NCI-H748 (cell line): ENCODE results near the gene KIF26B.

ENCODE experiments used
- DNase-seq: peaks from one replicate; lab custom pipeline; 2025; ENCODE audit not compliant: unreplicated experiment; lab: John Stamatoyannopoulos, UW

KIF26B gene

DNA sequence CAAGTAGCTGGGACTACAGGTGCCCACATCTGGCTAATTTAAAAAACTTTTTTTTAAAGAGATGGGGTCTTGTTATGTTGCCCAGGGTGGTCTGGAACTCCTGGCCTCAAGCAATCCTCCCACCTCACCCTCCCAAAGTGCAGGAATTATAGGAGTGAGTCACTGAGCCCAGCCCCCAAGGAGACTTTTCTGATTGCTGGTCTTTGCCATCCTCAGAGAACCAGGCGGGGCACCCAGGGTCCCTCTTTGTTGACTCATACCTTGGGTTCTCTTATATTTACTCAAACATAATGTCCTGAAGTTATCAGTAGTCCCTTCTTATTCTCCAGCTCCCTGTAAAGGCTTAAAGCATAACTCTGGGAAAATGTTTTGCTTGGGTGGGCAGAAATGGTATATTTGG, 51.1 kb downstream of the KIF26B start:
- no peak for DNase-seq

DNA sequence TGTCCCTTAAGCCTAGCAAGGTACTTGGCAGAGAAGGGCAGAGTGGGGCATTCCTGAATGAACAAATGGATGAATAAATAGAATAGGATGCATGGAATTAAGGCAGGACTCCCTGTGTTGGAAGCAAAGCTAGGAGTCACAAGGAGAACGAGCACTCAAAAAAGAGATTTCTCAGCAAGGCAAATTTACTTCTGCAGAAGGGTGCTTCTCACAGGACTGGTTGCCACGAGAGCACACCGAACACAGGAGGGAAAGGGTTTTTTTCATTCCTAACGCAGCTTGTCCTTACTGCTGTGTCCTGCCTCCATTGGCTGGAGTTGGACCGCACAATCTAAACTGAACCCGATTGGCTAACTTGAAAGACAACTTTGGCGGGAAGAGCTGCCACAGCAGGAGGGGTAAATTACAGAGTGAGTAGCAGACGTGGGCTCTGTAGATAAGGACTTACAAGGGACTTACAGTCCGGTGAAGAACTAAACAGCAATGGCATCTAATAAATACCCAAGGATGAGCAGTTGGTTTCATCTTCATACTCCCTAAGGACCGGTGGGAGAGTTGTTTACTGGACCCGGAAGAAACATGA, 52.4 kb downstream of the KIF26B start:
- no peak for DNase-seq

DNA sequence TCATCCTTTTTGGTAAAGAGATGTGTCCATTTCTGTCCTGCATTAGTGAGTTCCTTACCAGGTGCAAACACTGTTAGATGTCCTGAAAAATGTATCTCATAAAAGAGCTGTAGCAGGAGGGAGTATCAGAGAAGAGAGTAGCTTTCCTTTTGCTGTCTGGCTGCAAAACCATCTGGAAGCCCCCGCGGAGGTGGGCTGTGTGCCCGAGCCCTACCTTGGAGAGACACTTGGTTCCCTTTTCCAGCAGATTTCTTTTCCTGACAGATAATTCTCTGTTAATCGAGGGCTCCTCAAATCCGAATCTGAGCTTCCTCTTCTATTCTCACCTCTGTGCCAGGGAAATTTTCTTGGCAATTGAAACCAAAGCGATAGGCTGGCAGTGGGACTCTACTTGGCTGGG, 53.0 kb downstream of the KIF26B start:
- DNase-seq: no peak

DNA sequence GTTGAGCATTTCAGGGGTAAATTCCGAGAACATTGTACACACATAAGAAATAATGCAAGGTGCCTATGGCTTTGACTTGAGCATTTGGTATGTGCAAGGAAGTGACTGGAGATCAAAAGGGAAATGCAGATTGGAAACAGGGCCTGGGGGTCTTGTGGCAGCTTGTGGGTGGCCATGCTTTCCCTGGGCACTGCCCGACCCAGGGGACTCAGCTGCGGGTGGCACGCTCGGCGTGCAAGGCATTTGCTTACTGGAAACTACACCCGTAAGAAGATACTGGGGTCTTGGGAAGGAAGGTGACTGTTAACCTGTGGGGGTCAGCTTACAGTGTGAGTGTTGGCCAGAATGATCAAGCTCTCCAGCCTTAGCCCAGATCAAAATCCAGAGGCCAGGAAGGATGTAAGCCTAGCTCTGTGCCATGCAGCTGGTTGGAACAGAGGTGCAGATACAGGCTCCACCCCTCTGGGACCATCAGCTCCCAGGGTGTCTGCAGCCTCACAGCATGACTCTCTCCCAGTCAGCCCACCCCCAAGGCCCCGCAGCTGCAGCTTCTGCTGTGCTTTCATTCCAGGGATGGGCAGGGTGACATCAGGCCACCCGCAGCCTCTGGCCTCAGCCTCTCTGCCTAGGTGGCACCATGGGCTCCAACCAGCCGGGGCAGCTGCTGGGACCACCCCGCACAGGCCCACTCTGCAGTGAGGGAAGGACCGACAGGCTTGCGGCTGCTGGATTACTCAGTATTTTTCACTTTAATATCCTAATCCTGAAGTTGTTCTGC, 55.1 kb downstream of the KIF26B start:
- no peak for DNase-seq

DNA sequence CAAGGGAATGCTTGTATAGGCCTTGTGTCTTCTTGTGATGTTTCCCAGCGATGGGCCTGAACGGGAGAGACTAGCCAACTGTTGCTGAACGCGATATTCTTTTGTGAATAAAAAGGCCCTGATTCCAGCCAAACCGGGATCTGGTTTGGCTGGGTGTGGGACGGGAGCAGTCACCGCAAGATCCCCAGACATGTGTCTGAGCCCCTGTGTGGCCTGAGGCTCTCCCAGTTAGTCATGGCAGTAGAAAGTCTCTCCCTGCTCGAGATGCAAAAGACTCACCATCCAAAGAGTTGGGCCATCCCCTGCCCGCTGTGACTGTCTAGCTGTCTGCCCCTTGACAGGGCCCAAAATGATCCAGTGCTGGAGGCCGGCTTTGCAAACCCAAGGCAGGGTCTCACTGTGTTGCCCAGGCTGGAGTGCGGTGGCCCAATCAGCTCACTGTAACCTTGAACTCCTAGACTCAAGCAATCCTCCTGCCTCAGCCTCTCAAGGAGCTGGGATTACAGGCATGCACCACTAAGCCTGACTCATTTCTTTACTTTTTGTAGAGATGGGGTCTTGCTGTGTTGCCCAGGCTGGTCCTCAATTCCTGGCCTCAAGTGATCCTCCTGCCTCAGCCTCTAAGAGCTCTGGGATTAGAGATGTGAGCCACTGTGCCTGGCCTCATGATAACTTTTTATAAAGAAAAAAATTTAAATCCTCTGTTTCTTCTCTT, 56.4 kb downstream of the KIF26B start:
- DNase-seq: no peak

- no peak for DNase-seq
Measured at GRCh38 chr1:245211761-245212160, 57.0 kb downstream of the KIF26B start.

- no peak for DNase-seq
Measured at GRCh38 chr1:245212221-245212710, 57.5 kb downstream of the KIF26B start.

GRCh38 chr1:245213066-245213831, 58.5 kb downstream of the KIF26B start:
- peak; percentile 59 for DNase-seq

- DNase-seq: no peak
Measured at GRCh38 chr1:245215071-245215470, 60.3 kb downstream of the KIF26B start.

- no peak for DNase-seq
Measured at GRCh38 chr1:245216366-245217115, 61.8 kb downstream of the KIF26B start.

DNA sequence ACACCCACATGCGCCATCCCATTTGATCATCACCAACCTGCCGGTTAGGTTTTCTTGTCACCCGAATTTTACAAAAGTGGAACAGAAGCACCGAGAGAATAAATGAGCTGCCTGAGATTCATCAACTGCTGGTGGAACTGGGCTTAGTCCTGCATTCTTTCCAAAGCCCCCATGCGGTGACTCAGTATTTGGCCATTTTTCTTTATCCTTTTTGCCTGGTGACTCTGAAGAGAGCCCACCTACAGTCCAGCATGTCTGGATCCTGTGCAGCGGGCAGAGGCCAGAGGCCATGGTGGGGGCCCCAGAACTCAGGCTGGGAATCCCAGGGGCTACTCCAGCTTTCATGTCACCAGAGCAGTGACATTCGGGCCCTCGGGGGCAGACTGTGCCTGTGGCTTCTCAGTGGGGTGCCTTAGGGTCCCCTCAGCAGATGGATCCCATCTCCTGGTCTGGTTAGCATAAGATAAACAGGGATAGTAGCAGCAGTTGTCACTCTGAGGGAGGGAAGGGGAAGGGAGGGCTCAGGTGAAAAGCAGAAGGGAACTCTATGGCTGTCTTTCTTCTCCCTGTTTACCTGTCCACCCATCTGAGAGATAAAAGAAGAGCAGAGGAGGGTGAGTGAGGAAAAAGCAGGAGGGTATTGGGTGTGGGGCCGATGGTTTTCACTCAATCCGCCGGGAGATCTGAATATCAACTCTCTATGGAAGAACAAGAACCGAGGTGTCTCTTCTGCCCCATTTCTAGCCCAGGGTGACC, 63.2 kb downstream of the KIF26B start:
- no peak for DNase-seq

GRCh38 chr1:245220381-245220985, 65.7 kb downstream of the KIF26B start:
- DNase-seq: no peak

DNA sequence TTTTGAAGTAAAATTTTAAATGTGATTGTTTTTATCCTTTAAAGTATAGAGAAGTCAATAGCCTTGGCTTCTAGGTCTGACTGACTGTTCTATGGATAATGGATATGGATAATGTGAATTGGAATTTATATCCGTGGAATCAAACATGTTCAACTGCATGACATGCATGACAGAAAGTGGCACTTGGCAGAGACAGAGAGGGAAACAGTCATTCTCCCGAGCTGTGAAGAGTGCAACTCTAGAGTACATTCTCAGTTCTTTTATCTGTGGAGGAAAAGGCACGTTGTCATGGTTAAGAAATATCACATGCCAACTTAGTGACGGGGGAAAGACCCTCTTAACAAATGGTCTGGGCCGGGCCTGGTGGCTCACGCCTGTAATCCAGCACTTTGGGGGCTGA, 67.0 kb downstream of the KIF26B start:
- no peak for DNase-seq

- DNase-seq: no peak
Measured at GRCh38 chr1:245222931-245223595, 68.3 kb downstream of the KIF26B start.

DNA sequence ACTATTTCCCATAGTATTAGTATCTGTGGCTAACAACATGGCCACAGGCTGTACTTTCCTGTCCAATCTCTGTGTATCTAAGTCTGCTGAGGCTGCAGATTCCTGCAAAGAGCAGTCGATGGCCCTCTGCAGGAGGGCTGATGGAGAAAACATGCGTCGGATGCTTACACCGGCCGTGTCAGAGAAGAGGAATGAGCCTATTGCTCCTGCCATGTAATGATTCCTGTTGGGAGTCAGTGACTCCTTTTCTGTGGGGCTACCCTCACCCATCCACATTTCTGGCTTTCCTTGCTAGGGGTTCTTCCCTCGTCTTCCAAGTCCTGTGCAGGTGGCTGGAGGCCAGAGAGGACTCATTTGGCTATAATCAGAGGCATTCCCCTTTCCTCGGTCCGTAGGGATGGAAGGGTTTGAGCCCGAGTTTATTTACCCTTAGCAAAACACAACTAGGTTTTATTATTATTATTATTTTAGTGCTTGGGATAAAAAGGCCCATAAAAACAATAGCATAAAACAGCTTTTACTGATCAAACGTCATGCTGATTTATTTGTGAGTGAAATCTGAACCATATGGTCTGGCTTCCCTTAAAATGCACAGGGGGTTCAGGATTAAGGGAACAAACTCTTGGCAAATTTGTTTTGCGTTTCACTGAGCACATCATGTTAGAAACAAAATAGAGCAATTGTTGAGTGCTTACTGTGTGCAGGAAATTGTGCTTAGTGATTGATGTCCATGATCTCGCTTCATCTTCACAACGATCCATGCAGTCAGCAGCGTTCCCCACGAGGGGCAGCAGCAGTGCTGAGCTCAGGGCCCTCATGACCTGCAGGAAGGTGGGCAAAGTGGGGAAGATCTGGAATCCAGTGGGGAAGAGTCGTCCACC, 70.8 kb downstream of the KIF26B start:
- DNase-seq: no peak

DNA sequence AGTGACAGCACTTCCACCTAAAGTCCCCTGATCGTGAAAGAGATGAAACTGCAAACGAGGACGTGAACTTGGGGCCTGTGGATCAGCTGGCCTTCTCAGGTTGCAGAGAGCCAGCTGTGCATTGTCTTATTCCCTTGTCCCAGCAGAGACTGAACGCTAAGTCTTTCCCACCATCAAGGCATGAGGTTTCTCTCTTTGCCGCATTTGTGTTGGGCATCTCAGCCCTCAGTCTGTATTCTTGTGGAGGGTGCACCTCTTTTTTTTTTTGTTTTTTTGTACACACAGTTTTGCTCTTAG, 71.4 kb downstream of the KIF26B start:
- no peak for DNase-seq

- no peak for DNase-seq
Measured at GRCh38 chr1:245229051-245229450, 74.3 kb downstream of the KIF26B start.

GRCh38 chr1:245232931-245233330, 78.1 kb downstream of the KIF26B start:
- peak; percentile 9 for DNase-seq
